Measurements from ENCODE around the gene IGF1R. TPM values are rescaled to one million over a fixed set of nuclear protein-coding genes. Genes with fewer than 3 reads are reported as not detected.

The IGF1R gene
- total and polyA plus RNA-seq, 2 of the 13 experiments (the other 11 are each of a cell fraction or from before 2014, with no cell fraction given) = 15.9 to 18.4 TPM

- no peak for TF ChIP-seq THRA (CRISPR knock-in tag; IDR thresholded peaks at IDR 0.05; ENCODE audit: borderline replicate concordance)
- TF ChIP-seq ZNF558 (CRISPR knock-in tag; IDR thresholded peaks at IDR 0.05; ENCODE audit: borderline replicate concordance) = no peak
- no peak; the same call in 1 of the 2 replicates for TF ChIP-seq ZNF547 (CRISPR knock-in tag; IDR thresholded peaks at IDR 0.05)
- no peak for TF ChIP-seq ZNF724P (CRISPR knock-in tag; IDR thresholded peaks at IDR 0.05; ENCODE audit: borderline replicate concordance)
- TF ChIP-seq ZNF431 (CRISPR knock-in tag; IDR thresholded peaks at IDR 0.05; ENCODE audit: borderline replicate concordance, low read depth) = no peak
- peak; percentile 53; the same call in 1 of the 2 replicates for TF ChIP-seq GABPB1 (CRISPR knock-in tag; IDR thresholded peaks at IDR 0.05)
- TF ChIP-seq ARID3A (IDR thresholded peaks at IDR 0.05; ENCODE audit: low read depth, low read length) = no peak
- TF ChIP-seq ZNF580 (CRISPR knock-in tag; IDR thresholded peaks at IDR 0.05; ENCODE audit: borderline replicate concordance, low read depth) = peak; percentile 33; the same call in 1 of the 2 replicates
- no peak for TF ChIP-seq IKZF4 (CRISPR knock-in tag; IDR thresholded peaks at IDR 0.05; ENCODE audit: borderline replicate concordance, low read depth, not compliant biosample characterization)
- no peak for TF ChIP-seq CREB3 (CRISPR knock-in tag; IDR thresholded peaks at IDR 0.05)
- TF ChIP-seq ZNF446 (CRISPR knock-in tag; IDR thresholded peaks at IDR 0.05) = no peak
- no peak for TF ChIP-seq KDM1A (CRISPR knock-in tag; IDR thresholded peaks at IDR 0.05)
- TF ChIP-seq ZNF30 (CRISPR knock-in tag; IDR thresholded peaks at IDR 0.05) = no peak
- no peak for TF ChIP-seq ZNF572 (CRISPR knock-in tag; IDR thresholded peaks at IDR 0.05)
- TF ChIP-seq PBX2 (CRISPR knock-in tag; IDR thresholded peaks at IDR 0.05) = no peak
- TF ChIP-seq NR0B2 (CRISPR knock-in tag; IDR thresholded peaks at IDR 0.05) = no peak
- no peak for TF ChIP-seq TERF1 (CRISPR knock-in tag; IDR thresholded peaks at IDR 0.05)
- TF ChIP-seq ZNF274 (CRISPR knock-in tag; IDR thresholded peaks at IDR 0.05) = peak; percentile 58; the same call in 1 of the 2 replicates
- TF ChIP-seq JDP2 (CRISPR knock-in tag; IDR thresholded peaks at IDR 0.05; ENCODE audit: borderline replicate concordance) = no peak
- 0 out of 2 replicates have a peak, but pooled peaks have one; percentile 22 for TF ChIP-seq KDM3A (CRISPR knock-in tag; IDR thresholded peaks at IDR 0.05; ENCODE audit: low read depth)
- no peak for TF ChIP-seq RFXANK (CRISPR knock-in tag; IDR thresholded peaks at IDR 0.05)
- no peak for TF ChIP-seq ZNF180 (CRISPR knock-in tag; IDR thresholded peaks at IDR 0.05; ENCODE audit: borderline replicate concordance, low read depth)
Observed at GRCh38 chr15:98727115-98728040, 79.0 kb downstream of the IGF1R start (continued).
